SK-N-SH treated with all-trans-retinoic acid at 6 μM for 48 hours (cell line): Measurements from ENCODE around the gene TSHZ1.

ENCODE experiments used
- ATAC-seq: fragments of 200-7000 bp; cut with Tn5 transposase; 3 replicates; pipeline ENCODE4 v1.9.1; 2020; ENCODE audit warnings: mild to moderate bottlenecking, moderate library complexity
- ARNTL ChIP-seq: fragments of 450-650 bp; formaldehyde crosslinking; IDR thresholded peaks from 2 replicates; pipeline ENCODE4 v1.5.0; 2020; ENCODE audit warnings: low read depth, mild to moderate bottlenecking, moderate library complexity, borderline replicate concordance
- BACH2 ChIP-seq: fragments of 250-450 bp; sonication (Bioruptor Pico); IDR thresholded peaks from 2 replicates; pipeline ENCODE4 v1.9.0; 2021; ENCODE audit warnings: mild to moderate bottlenecking, borderline replicate concordance
- CREB5 ChIP-seq: fragments of 250-450 bp; sonication (Bioruptor Pico); IDR thresholded peaks from 2 replicates; pipeline ENCODE4 v1.5.1; 2020; ENCODE audit warnings: low read depth, mild to moderate bottlenecking, moderate library complexity
- CSDC2 ChIP-seq: fragments of 250-450 bp; sonication (Bioruptor Pico); IDR thresholded peaks from 2 replicates; pipeline ENCODE4 v1.5.0; 2020; ENCODE audit warnings: mild to moderate bottlenecking, moderate library complexity
- CSRNP3 ChIP-seq: fragments of 250-450 bp; sonication (Bioruptor Pico); IDR thresholded peaks from 2 replicates; pipeline ENCODE4 v1.5.1; 2021; ENCODE audit warnings: mild to moderate bottlenecking, moderate library complexity
- ESRRG ChIP-seq: fragments of 250-450 bp; sonication (Bioruptor Pico); IDR thresholded peaks from 2 replicates; pipeline ENCODE4 v1.6.1; 2021; ENCODE audit warnings: mild to moderate bottlenecking
- GLIS3 ChIP-seq: fragments of 250-450 bp; sonication (Bioruptor Pico); IDR thresholded peaks from 2 replicates; pipeline ENCODE4 v1.5.0; 2020; ENCODE audit warnings: mild to moderate bottlenecking, moderate library complexity
- ISL1 ChIP-seq: fragments of 250-450 bp; sonication (Bioruptor Pico); IDR thresholded peaks from 2 replicates; pipeline ENCODE4 v2.1.2; 2022; ENCODE audit warnings: mild to moderate bottlenecking, moderate library complexity
- OSR1 ChIP-seq: fragments of 250-450 bp; sonication (Bioruptor Pico); IDR thresholded peaks from 2 replicates; pipeline ENCODE4 v1.8.0; 2022; ENCODE audit warnings: moderate library complexity, mild to moderate bottlenecking, inconsistent platforms
- PATZ1 ChIP-seq: fragments of 250-450 bp; sonication (Bioruptor Pico); IDR thresholded peaks from 2 replicates; pipeline ENCODE4 v1.8.0; 2020; ENCODE audit warnings: mild to moderate bottlenecking, moderate library complexity, borderline replicate concordance
- POU6F1 ChIP-seq: fragments of 250-450 bp; sonication (Bioruptor Pico); IDR thresholded peaks from 2 replicates; pipeline ENCODE4 v1.8.0; 2021; ENCODE audit warnings: low read depth, mild to moderate bottlenecking, moderate library complexity, borderline replicate concordance
- PPARA ChIP-seq: fragments of 250-450 bp; sonication (Bioruptor Pico); IDR thresholded peaks from 2 replicates; pipeline ENCODE4 v1.5.0; 2020; ENCODE audit warnings: mild to moderate bottlenecking, borderline replicate concordance
- RARB ChIP-seq: fragments of 250-450 bp; sonication (Bioruptor Pico); IDR thresholded peaks from 2 replicates; pipeline ENCODE4 v1.8.0; 2021; ENCODE audit warnings: mild to moderate bottlenecking, moderate library complexity
- SNAI2 ChIP-seq: fragments of 250-450 bp; sonication (Bioruptor Pico); IDR thresholded peaks from 2 replicates; pipeline ENCODE4 v1.5.0; 2020; ENCODE audit warnings: mild to moderate bottlenecking, moderate library complexity
- TCF4 ChIP-seq: fragments of 250-450 bp; sonication (Bioruptor Pico); IDR thresholded peaks from 2 replicates; pipeline ENCODE4 v1.8.0; 2021; ENCODE audit warnings: mild to moderate bottlenecking, moderate library complexity, borderline replicate concordance
- TOX ChIP-seq: fragments of 250-450 bp; sonication (Bioruptor Pico); IDR thresholded peaks from 2 replicates; pipeline ENCODE4 v1.8.0; 2021; ENCODE audit warnings: mild to moderate bottlenecking, moderate library complexity, borderline replicate concordance
- TSHZ2 ChIP-seq: fragments of 250-450 bp; sonication (Bioruptor Pico); IDR thresholded peaks from 2 replicates; pipeline ENCODE4 v1.5.0; 2020; ENCODE audit warnings: mild to moderate bottlenecking, moderate library complexity
- ZFP3 ChIP-seq: fragments of 250-450 bp; sonication (Bioruptor Pico); IDR thresholded peaks from 2 replicates; pipeline ENCODE4 v1.5.0; 2020; ENCODE audit warnings: mild to moderate bottlenecking, moderate library complexity
- ZFP30 ChIP-seq: fragments of 450-650 bp; formaldehyde crosslinking; IDR thresholded peaks from 2 replicates; pipeline ENCODE4 v1.5.0; 2022; ENCODE audit warnings: mild to moderate bottlenecking, moderate library complexity
- ZNF565 ChIP-seq: fragments of 450-650 bp; formaldehyde crosslinking; conservative IDR thresholded peaks from 2 replicates; pipeline ENCODE4 v1.5.0; 2020; ENCODE audit warnings: low read depth, mild to moderate bottlenecking, moderate library complexity
- ZNF70 ChIP-seq: fragments of 450-650 bp; formaldehyde crosslinking; IDR thresholded peaks from 2 replicates; pipeline ENCODE4 v1.5.0; 2020; ENCODE audit warnings: mild to moderate bottlenecking, moderate library complexity
- ZNF8 ChIP-seq: fragments of 450-650 bp; formaldehyde crosslinking; IDR thresholded peaks from 2 replicates; pipeline ENCODE4 v1.5.0; 2020; ENCODE audit warnings: mild to moderate bottlenecking, moderate library complexity

TSHZ1 gene

GRCh38 chr18:75167759-75168618, 42.6 kb upstream of the TSHZ1 start:
- TF ChIP-seq RARB (CRISPR knock-in tag) (no peak), OSR1 (no peak), SNAI2 (CRISPR knock-in tag) (no peak), ZNF565 (CRISPR knock-in tag) (no peak), ISL1 (CRISPR knock-in tag) (no peak), BACH2 (CRISPR knock-in tag) (no peak), TOX (CRISPR knock-in tag) (no peak), ZNF8 (no peak), ZNF70 (CRISPR knock-in tag) (no peak), GLIS3 (CRISPR knock-in tag) (no peak), PATZ1 (CRISPR knock-in tag) (no peak), PPARA (CRISPR knock-in tag) (no peak), CREB5 (CRISPR knock-in tag) (no peak), ZFP3 (no peak), CSDC2 (no peak), ZFP30 (no peak)
- no peak for ATAC-seq

- no peak for ATAC-seq
- TF ChIP-seq CSRNP3 (CRISPR knock-in tag): no peak
- no peak for TF ChIP-seq TCF4 (CRISPR knock-in tag)
- no peak for TF ChIP-seq ZNF565 (CRISPR knock-in tag)
- no peak for TF ChIP-seq PPARA (CRISPR knock-in tag)
- no peak for TF ChIP-seq POU6F1 (CRISPR knock-in tag)
- TF ChIP-seq TOX (CRISPR knock-in tag): no peak
- TF ChIP-seq GLIS3 (CRISPR knock-in tag): no peak
- no peak for TF ChIP-seq ESRRG (CRISPR knock-in tag)
- TF ChIP-seq SNAI2 (CRISPR knock-in tag): no peak
- TF ChIP-seq PATZ1 (CRISPR knock-in tag): no peak
- no peak for TF ChIP-seq OSR1
- no peak for TF ChIP-seq ZFP3
- no peak for TF ChIP-seq TSHZ2 (CRISPR knock-in tag)
- no peak for TF ChIP-seq ARNTL (CRISPR knock-in tag)
- no peak for TF ChIP-seq ZNF8
Observed at GRCh38 chr18:75168619-75169018, 42.0 kb upstream of the TSHZ1 start.
